Choroid plexus epithelial cell (primary cell): Measurements from ENCODE around the gene HCRTR2.
"Not testable (repeated sequence)": the region's sequence is repeated elsewhere in the genome, so short reads cannot be mapped to it uniquely, and the experiment has no call there.

Experiments used
- DNase-seq: peaks from one replicate; pipeline ENCODE4 v3.0.0-alpha.2; 2010; ENCODE audit warnings: low read depth
- H3K4me3 ChIP-seq: 2 replicates; pipeline ENCODE4 v1.5.1; 2011; ENCODE audit warnings: low read depth, mild to moderate bottlenecking, control low read depth, low read length, moderate library complexity
- CTCF ChIP-seq: conservative IDR thresholded peaks from 2 replicates; pipeline ENCODE4 v1.5.1; 2011; ENCODE audit warnings: low read depth, mild to moderate bottlenecking, control low read depth, inconsistent platforms, low read length, moderate library complexity

Gene HCRTR2

GRCh38 chr6:55142610-55143009, 31.7 kb upstream of the HCRTR2 start:
- TF ChIP-seq CTCF: no peak
- no peak for DNase-seq
- H3K4me3 ChIP-seq: no peak overlapping the region

GRCh38 chr6:55153284-55153683, 21.0 kb upstream of the HCRTR2 start:
- DNase-seq: no peak
- no peak overlapping the region for H3K4me3 ChIP-seq
- TF ChIP-seq CTCF: no peak

GRCh38 chr6:55158784-55159183, 15.5 kb upstream of the HCRTR2 start:
- not testable (repeated sequence) for H3K4me3 ChIP-seq, DNase-seq

GRCh38 chr6:55167860-55168259, 6.5 kb upstream of the HCRTR2 start:
- no peak for TF ChIP-seq CTCF
- no peak for DNase-seq
- no peak overlapping the region for H3K4me3 ChIP-seq

- TF ChIP-seq CTCF: no peak
- no peak overlapping the region for H3K4me3 ChIP-seq
- DNase-seq: no peak
These were observed 1.0 kb downstream of the HCRTR2 start for GRCh38 chr6:55175078-55176049.

GRCh38 chr6:55176958-55177357, 2.6 kb downstream of the HCRTR2 start:
- H3K4me3 ChIP-seq: no peak overlapping the region
- peak; percentile 35 for DNase-seq
- TF ChIP-seq CTCF: no peak

GRCh38 chr6:55180258-55180657, 5.9 kb downstream of the HCRTR2 start:
- TF ChIP-seq CTCF: no peak
- DNase-seq: no peak
- no peak overlapping the region for H3K4me3 ChIP-seq
